GM10248 (cell line): Measurements from ENCODE around the gene SP140L.

ENCODE experiments used
- CTCF ChIA-PET: fragments of 300-600 bp; sonication (Branson Sonifier 250); formaldehyde crosslinking; extraction: SDS; loops from one replicate; lab custom pipeline; 2021; ENCODE audit warnings: antibody characterized with exemption; lab: Yijun Ruan, JAX
- POLR2A ChIA-PET: fragments of 350-650 bp; sonication (Branson Sonifier 250); formaldehyde crosslinking; extraction: SDS; loops from one replicate; lab custom pipeline; 2020; ENCODE audit warnings: antibody characterized with exemption; lab: Yijun Ruan, JAX
- DNase-seq: peaks from one replicate; pipeline ENCODE4 v3.0.0; 2012; ENCODE audit errors: extremely low spot score
- TF ChIP-seq, protein P1 (sequence below): IDR thresholded peaks from 2 replicates; pipeline ENCODE4 v1.5.1; 2012; ENCODE audit warnings: mild to moderate bottlenecking, low read depth; ENCODE audit errors: extremely low read depth, missing control alignments, control extremely low read depth

SP140L gene

DNA sequence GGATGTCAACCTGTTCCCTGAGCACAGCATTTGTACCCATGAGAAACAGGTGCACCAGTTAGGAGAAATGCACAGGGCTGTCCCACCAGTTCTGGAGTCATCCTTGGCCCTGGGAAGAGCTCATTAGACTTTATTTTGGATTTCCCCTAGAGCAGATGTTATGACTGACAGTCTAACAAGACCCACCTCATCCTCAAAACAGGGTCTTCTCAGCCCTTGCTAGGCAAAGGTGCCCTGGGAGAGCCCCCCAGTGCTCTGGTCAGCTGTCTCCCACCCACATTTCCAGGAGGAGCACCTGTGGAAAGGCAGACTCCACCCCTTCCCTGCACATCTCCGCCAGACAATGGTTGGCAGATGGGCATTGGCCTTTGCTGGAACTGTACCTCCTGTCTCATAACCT, 83.3 kb downstream of the SP140L start:
- TF ChIP-seq, protein P1, sequence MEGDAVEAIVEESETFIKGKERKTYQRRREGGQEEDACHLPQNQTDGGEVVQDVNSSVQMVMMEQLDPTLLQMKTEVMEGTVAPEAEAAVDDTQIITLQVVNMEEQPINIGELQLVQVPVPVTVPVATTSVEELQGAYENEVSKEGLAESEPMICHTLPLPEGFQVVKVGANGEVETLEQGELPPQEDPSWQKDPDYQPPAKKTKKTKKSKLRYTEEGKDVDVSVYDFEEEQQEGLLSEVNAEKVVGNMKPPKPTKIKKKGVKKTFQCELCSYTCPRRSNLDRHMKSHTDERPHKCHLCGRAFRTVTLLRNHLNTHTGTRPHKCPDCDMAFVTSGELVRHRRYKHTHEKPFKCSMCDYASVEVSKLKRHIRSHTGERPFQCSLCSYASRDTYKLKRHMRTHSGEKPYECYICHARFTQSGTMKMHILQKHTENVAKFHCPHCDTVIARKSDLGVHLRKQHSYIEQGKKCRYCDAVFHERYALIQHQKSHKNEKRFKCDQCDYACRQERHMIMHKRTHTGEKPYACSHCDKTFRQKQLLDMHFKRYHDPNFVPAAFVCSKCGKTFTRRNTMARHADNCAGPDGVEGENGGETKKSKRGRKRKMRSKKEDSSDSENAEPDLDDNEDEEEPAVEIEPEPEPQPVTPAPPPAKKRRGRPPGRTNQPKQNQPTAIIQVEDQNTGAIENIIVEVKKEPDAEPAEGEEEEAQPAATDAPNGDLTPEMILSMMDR = no peak
- POLR2A ChIA-PET = no interaction called here
- CTCF ChIA-PET = interaction anchor here (1.3 kb wide), 1 partner anchor 343 kb away, joined by 3 read pairs; no protein-coding TSS in a partner anchor
- no peak for DNase-seq

DNA sequence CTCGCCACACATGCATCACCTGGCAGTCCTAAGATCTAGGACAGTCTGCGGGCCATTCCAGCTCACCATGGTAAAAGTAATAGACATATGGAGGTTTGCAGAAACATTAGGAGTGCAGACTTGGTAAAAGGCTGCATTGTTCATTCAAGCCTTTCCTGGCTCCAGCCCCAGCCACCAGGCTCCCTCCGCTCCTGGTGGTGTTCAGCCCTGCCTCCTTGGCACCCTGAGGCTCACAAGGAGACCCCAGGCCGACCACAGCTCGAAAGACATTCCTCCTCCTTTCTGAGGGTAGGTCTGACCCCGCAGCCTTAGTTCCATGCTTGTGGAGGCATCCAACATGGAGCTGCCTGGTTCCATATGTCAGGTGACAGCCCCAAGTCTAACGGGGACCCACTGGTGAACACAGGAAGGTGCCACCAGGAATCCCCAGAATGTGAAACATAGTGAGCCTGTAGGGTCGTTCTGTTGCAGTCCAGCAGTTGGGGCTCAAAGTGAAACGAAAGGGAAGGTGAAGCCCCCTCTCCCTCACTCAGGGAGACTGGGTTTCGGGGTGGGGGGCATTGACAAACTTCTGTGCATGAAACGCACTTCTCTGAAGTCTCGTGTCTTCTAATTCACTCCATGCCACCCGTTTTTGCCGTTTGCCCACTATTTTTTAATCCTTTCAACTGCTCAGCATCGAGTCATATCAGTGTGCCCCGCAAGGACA, 84.0 kb downstream of the SP140L start:
- TF ChIP-seq, protein P1 = no peak
- DNase-seq = no peak
- CTCF ChIA-PET = interaction anchor here (0.8 kb wide), 1 partner anchor 193 kb away, joined by 3 read pairs; no protein-coding TSS in a partner anchor
- POLR2A ChIA-PET = no interaction called here

DNA sequence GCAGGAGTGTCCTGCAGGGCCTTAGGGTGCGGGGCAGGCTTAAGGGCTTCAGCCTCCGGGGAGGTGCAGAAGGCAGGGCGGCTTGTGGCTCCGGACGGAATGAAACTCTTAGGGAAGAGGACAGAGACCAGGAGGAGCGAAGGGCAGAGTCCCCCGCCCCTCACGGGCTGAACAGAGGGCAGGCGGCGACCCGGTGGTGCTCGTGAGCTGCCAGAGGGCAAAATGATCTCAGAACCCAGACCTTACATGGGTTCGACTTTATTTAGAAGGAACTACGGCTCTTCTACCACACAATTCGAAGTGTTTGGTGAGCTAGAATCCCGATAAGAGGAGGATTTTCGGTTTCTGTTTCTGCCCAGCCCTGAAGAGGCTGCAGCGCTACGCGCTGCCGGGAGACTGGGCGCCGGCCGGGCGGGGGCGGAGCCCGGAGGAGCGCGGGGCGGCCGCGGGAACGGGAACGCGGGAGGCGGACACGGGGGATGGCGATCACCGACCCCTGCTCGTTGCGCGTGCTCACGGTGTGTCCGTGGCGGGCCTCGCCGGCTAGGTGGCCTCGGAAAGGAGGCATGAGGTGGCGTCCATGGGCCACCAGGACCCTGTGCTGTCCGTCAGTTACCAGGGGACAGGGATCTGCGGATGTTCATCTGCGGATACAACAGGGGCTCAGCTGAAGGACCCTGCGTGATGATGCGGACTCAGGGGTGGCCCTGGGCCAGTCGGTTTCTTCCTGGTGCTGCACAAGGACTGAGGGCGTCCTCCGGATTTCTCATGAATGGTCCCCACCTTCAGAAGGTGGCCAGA, 84.8 kb downstream of the SP140L start:
- CTCF ChIA-PET = interaction anchor here (0.7 to 0.8 kb wide), 2 partner anchors 192 to 199 kb away, joined by 3 read pairs; no protein-coding TSS in a partner anchor
- DNase-seq = peak; percentile 83
- POLR2A ChIA-PET = no interaction called here
- TF ChIP-seq, protein P1 = no peak

DNA sequence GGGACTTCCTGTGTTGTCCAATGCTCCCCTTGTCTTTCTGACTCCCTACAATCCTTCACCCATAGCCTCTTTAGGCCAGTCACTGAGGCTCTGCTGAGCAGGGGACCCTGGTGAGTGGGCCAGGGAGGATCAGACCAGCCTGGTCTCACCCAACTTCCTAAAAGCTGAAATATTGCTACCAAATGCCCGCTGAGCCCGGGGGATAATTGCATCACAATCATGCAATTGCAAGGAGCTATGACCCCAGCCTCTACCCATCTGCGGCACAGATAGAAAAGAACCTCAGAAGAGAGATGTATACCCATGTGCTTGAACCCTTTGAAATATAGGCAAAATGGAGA, 85.3 kb downstream of the SP140L start:
- ChIA-PET POLR2A (no interaction called here), CTCF (interaction anchor here (0.7 kb wide), 1 partner anchor 199 kb away, joined by 3 read pairs; no protein-coding TSS in a partner anchor)
- TF ChIP-seq, protein P1 = no peak
- DNase-seq = no peak

DNA sequence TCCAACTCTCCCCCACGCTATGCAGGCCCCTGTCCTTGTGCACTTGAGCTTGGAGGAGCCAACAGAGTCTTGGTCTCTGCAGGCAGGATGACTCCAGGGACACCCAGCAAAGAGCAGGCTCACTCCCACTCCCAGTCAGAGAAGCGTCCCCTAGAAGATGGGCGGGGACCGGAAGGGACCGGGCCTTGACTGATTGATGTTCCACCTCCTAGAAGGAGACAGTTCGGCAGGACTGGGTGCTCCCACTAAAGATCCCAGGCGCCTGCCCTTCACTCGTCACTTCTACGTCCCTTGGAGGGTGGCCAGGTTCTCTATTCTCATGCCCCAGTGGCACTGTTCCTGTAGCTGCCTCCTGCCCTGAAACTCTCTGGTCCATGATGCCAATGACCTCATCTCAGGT, 85.9 kb downstream of the SP140L start:
- TF ChIP-seq, protein P1 = no peak
- no peak for DNase-seq
- CTCF ChIA-PET = no interaction called here
- POLR2A ChIA-PET = no interaction called here

DNA sequence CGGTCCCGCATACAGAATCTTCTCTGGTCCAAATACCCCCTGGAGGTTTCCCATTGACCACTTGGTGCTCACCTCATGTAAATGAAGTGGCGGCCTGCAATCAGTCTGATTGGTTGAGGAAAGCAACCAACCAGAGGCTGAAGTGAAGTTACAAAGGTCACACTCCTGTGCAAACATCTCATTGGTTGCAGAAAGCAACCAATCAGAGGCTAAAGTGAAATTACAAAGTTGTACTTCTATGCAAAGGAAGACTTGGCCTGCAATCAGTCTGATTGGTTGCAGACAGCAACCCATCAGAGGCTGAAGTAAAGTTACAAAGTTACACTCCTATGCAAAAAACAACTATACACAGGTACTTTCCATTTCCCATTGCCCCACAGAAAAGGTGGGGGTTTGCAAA, 86.5 kb downstream of the SP140L start:
- TF ChIP-seq, protein P1 = no peak
- ChIA-PET CTCF (no interaction called here), POLR2A (no interaction called here)
- DNase-seq = no peak
